RKO (cell line): Measurements from ENCODE around the gene TTC21A.
"Not testable (repeated sequence)": the region's sequence is repeated elsewhere in the genome, so short reads cannot be mapped to it uniquely, and the experiment has no call there.

Source experiments
- DNase-seq: peaks from one replicate; pipeline ENCODE4 v3.0.0-alpha.2; 2016; ENCODE audit warnings: low spot score

Gene TTC21A

DNA sequence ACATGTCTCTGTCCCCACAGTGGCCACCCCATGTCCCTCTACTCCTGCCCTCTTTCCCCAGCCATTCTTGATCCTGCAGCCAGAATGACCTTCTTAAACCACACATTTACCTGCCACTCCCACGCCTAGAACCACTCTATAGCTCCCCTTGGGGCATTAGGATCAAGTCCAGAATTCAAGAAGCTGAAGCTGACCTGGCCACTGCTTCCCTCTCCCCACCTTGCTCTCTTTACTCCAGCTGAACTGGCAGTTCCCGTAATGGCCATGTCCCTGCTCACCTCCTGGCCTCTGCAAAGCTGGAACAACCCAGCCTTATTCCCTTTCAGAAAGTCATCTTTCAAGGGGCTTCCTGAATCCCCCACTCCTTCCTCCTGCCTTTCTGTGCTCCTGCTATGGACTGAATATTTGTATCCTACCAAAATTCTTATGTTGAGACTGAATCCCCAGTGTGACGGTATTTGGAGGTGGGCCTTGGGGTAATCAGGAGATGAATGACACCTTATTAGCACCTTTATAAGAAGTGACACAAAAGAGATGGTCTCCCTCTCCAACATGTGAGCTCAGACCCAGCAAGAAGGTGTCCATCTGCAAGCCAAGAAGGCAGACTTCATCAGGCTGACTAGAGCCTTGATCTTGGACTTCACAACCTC is 42.1 kb downstream of the TTC21A start:
- no peak for DNase-seq

GRCh38 chr3:39150148-39150802 is 42.8 kb downstream of the TTC21A start:
- no peak for DNase-seq

- DNase-seq = peak; percentile 87
Observed at GRCh38 chr3:39150803-39151631, 43.5 kb downstream of the TTC21A start.

GRCh38 chr3:39153977-39154279 is 46.4 kb downstream of the TTC21A start:
- no peak for DNase-seq

DNA sequence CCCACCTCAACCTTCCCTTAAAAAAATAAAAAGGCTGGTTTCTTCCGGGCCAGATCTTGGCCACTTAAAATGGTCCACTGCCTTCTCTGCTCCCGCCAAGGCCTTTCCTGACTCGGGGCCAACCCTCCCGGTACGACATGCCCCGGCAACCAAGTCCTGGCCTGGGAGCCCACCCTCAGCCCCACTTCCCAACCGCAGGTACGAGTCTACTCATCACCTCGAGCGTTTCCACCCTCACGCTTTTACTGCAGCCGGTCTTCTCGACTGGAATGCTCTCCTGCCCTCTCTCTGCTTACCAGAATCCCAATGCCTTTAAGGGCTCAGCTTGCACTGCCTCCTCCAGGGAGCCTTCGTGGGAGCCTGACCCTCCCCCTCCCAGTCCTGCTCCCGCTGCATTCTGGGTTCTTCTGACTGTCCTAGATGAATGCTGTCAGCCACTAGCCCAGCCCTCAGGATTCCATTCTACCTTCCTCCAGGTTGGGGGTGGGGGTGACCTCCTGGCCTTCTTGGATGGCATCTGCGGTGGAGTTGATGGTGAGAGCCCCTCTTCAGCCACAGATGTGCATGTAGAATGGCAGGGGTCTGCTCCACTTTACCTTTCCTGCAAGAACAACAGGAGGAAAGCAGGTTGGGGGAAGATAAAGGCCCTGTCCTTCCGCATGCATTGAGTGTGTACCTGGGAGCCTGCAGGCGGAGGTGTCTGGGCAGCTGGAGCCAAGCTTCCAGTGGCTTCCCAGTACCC is 47.0 kb downstream of the TTC21A start:
- peak; percentile 70 for DNase-seq

DNA sequence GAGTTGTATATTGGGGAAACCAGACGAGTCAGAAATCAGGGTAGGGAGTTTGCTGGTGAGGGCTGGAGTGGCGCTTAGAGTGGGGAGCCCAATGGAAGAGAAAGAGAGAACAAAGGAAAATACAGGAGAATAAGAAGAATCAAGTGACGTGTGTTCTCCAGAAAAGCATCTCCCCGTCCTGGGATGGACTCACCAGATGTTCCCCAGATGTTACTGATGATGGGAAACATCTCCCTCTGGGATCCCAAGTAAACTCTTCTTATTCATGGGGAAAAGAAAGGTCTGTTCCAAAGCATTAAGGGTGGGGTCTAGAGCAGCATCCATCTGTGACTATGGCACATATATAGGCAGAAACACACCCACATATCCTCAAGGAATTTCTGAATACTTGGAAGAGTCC is 48.9 kb downstream of the TTC21A start:
- DNase-seq = no peak

GRCh38 chr3:39157359-39157758 is 49.9 kb downstream of the TTC21A start:
- no peak for DNase-seq

DNA sequence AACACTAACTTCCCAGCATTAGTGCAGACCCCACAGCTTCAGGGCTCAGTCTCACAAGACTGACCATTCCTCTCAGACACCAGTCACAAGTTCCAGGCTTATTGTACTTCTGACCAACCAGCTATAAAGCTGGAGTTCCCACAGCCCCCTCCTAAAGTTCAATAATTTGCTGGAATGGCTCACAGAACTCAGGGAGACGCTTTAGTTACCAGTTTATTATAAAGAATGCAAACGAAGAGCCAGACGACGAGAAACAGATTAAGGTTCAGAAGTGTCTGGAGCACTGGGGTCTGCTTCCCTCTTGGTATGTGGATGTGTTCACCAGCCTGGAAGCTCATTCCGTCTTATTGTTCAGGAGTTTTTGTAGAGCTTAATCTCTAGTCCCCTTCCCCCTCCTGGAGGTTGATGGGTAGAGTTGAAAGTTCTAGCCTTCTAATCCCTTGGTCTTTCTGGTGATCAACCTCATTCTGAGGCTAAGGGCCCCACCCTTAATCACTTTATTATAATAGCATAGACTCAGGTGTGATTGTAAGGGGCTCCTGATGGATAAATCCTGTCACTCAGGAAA is 50.8 kb downstream of the TTC21A start:
- DNase-seq = no peak

DNA sequence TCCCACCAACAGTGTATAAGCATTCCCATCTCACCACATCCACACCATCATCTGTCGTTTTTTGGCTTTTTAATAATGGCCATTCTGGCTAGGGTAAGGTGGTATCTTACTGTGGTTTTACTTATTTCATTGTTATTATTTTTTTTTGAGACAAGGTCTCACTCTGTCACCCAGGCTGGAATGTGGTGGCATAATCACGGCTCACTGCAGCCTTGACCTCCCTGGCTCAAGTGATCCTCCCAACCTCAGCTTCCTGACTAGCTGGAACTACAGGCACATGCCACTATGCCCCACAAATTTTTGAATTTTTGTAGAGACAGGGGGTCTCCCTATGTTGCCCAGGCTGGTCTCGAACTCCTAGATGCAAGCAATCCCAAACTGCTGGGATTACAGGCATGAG is 56.9 kb downstream of the TTC21A start:
- no peak for DNase-seq

DNA sequence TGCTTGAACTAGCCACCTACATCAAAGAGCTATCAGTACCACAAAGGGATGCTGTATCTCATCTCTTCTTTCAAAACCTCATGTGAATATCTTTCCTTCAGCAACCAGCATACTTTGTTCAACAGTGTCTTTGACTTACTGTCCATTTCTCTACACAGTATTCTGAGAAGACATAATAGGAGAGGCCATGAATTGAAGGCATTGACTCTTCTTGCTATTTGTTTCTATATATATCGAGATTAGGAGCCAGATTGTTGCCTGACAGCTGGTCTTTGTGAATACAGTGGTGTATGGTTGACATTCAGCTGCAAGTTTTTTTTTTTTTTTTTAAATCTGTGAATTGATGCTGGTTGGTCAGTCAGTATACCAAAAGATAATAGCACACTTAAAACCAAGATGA is 58.0 kb downstream of the TTC21A start:
- no peak for DNase-seq

- DNase-seq = peak; percentile 78
Observed at GRCh38 chr3:39166134-39166710, 58.7 kb downstream of the TTC21A start.

- peak; percentile 55 for DNase-seq
Observed at GRCh38 chr3:39166932-39167532, 59.6 kb downstream of the TTC21A start.

DNA sequence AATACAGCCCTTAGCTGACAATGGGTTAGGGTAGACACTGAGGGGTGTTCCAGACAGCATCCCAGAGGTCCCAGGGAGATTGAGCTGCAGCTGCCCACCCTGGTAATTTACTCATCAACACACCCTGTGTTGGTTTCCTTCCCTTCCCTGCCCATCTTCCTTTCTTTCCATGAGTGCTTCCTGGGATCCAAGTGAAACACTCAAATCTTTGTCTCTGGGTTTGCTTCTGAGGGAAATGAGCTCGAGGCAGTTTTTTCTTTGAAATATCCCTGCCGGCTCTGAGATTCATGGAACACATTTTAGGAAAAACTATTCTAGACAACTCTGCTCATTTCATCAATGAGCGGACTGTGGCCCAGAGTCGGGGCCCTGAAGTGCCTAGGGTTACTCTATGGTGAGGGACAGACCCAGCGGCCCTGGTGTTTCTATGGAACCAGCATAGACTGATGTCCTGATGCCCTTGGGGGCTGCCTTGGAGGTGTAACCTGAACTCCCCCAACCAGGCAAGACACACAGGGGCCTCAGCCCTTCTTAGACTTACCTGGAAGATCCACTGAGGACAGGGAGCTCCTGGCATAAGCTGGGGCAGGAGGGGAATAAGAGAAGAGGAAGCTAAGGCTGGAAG is 60.8 kb downstream of the TTC21A start:
- DNase-seq = no peak

- no peak for DNase-seq
Observed at GRCh38 chr3:39169712-39170111, 62.2 kb downstream of the TTC21A start.

DNA sequence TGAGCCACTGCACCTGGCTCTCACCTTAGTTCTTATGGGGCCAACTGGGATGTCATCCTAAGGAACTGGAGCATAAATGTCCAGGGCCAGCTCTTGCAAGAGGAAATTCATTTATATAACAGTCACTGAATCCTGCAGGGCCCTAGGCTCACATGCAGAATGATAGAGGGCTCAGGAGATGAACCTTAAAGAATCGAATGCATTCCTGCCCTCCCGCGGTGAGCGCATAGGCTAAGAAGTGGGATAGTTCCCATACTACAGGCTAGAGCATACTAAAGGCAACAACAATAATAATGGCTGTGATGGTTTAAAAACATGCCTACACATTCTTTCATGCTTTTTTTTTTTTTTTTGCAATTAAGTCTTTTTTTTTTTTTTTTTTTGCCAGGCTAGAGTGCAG is 63.0 kb downstream of the TTC21A start:
- no peak for DNase-seq

- DNase-seq = not testable (repeated sequence)
Observed at GRCh38 chr3:39170877-39171276, 63.4 kb downstream of the TTC21A start.

DNA sequence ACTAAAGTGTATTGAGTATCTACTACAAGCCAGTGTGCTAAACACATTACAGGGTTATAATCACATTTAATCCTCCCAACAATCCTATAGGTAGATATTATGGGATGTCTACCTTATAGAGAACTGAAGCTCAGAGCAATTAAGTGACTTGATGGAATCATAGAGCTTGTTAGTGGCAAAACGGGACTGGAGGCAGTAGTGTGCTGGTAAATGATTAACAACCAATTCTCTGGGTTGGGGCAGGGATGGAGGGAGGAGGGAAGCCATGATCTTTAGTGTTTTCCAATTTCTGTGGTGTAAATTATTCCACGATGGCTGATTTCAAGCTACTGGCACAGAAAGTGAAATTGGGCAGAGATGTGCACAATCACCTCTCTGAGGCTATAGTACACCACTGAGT is 64.4 kb downstream of the TTC21A start:
- DNase-seq = no peak

- DNase-seq = no peak
Observed at GRCh38 chr3:39173318-39174125, 66.0 kb downstream of the TTC21A start.

- no peak for DNase-seq
Observed at GRCh38 chr3:39176025-39176714, 68.7 kb downstream of the TTC21A start.
